Limb (tissue), 2 donors: Measurements from ENCODE around the gene RPS6KB2.
A peak's percentile ranks its signal among the peaks of the same experiment; 100 is the strongest.

Experiments
- DNase-seq, 2 donors: peaks; one replicate each; pipeline ENCODE4 v3.0.0-alpha.2; 2016; ENCODE audit errors: extremely low spot score in 2 of 2

Gene RPS6KB2

DNA sequence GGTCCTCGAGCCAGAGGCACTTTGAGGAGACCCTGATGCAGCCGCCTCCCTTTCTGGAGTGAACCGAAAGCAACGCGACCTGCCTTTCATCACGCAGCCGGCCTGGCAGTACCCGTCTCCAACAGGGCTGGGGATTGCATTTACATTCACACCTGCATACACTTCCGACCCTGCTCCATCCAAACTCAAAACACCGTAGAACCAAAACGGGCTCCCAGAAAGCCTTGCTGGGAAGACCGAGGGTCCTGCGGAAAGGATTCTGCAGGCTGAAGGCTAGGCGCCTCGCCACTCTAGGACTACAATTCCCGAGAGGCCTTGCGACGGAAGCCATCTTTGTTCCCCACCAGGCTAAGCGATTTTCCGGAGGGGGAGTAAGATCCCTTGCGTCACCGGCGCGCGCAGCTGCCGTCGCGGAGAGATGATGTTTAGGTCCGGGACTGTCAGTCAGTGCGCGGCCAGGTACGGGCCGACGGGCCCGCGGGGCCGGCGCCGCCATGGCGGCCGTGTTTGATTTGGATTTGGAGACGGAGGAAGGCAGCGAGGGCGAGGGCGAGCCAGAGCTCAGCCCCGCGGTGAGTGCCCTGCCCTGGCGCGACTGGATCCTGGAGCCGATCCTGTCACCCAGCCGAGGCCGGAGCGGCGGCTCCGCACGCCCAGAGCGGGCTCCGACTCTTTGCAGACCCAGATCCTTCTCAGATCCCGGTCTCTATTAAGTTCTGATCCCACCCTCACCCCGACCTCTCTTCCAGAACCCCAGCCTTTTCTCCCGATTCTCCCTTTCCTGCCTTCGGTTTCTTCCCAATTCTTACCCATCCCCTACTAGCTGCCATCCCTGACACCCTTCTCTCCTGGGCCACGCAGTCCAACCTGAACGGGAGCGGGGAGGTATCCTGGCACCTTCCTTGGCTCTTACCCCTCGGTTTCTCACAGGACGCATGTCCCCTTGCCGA lies at the start of gene RPS6KB2:
Gene RPS6KB2, plus strand, starts transcription at position 443 of the 950 bp plus-strand sequence. Its CDS starts 52 bp downstream, at position 495.
- DNase-seq, result peak; percentile 97 to 100

DNA sequence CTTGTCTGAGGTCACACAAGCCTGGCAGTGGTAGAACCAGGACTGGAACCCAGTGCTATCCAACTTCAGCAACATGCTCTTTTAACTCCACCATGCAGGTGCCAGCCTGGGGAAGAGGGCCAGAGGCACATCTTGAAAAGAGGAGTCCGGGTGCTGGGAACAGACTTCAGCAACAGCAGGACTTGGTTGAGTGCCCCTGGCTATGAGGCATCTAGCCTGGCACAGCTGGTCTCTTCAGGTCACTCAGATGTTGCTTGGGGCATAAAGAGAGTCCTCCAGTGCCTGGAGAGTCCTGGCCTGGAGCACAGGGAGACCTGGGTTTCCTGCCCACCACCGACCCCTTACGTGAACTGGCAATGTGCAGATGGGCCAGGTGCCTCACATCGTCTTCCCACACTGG lies 49.8 kb upstream of the RPS6KB2 start:
- no peak for DNase-seq

DNA sequence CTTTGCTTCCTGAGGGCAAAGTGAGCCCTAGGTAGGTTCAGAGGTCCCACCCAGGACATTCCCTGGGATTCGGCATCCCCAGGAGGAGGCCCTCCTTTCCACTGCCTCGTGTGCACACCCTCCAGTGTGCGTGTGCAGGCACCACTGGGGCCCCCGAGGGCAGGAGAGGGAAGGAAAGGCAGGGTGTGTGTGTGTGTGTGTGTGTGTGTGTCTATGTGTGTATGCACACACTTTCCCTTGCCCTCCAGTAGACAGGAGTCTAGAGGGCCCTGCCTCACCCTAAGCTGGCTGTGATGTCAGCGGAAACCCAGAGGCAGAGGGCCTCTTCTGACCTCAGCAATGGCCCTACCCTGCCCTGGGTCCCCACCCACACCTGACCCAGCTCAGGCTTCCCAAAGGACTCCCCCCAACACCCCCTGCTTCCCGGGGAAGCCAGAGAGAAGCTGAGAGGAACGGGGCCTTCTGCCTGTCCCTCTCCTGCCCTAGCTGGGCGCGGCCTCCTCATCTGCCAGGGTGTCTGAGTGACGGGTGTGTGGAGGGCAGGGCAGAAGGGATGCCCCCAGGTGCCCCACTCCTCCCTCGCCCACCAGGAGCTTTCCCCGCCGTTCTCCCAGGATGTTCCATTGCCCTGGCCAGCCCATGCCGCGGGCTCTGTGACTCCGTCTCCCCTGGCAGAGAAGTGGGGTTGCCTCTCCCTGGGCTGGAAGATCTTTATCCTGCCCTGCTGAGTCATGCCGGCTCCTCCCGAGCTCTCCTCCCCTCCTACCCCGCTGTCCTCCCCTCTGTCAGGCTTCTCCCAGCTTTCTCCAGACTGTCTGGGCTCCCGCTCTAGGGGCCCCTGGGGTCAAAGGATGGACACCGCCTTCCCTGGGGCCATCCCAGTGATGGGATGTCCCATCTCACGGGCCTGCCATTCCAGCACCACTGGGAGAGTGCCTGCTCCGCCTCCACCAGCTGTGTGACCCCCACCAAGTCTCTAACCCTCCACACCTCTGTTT lies 48.9 kb upstream of the RPS6KB2 start:
- peak in 1 of 2 donors; percentile 25 for DNase-seq

DNA sequence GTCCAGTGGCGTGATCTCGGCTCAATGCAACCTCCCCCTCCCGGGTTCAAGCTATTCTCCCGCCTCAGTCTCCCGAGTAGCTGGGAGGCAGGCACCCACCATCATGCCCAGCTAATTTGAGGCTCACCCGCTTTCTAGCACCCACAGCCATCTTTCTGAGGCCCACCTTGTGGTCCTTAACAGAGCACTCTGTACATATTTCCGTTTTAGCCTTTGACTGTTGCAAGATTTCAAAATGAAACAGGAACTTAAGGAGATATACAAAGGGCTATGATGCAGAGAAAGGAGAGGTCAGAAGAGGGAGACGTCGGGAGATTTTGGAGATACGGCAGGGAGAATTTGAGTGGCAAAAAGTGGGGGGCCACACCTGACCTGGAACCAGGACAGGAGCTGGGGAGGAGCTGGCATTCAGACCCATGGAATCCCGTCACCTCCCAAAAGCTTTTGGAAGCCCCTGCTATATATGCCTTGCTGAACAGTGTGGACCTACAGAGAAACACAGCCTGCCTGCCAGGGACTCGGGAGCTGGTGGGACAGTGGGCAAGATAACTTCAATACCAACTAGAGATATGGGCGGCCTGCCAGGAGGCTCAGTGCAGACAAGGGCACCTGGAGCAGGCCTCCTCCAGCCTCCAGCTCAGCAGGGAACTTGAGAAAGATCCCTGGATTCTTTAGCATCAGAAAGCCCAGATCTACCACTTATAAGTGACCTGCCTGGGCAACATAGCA lies 46.9 kb upstream of the RPS6KB2 start:
- no peak for DNase-seq

DNA sequence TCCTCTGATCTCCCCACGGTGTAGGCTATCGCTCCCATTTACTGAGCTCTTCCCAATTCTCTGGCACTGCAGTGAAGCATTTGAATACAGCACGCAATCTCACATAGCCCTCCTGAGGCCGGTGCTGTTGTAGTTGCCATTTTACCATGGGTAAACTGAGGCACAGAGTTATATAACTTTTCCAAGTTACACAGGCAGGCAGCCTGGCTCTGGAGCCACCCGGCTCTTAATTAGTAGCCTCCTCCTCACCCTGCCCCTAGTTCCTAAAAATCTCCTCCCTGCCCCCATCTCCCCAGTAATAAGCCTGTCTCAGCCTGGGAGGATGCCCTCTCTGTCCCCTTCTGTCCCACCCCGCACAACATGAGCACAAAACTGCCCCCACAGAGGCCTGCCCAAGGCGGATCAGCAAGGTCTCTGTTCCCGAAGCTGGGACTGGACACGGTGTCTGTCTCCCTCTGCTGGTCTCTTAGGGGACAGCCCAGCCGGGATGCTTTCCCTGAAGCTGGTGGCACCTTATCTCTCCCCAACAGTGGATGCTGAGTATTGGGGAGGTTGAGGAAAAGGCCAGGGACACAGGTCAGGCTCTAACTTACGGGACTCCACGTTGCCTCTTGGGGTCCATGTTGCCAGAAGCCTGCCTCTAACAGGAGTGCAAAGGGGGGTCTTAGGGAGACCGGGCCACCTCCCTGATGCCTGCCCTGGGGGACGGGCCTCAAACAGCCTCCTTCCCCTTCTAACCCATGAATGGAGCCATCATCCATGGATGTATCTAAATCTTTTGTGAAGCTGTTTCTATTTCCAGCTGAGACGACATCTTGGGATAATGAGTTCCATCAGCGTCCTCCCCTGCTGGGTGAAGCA lies 45.8 kb upstream of the RPS6KB2 start:
- peak; percentile 74 to 87 for DNase-seq

DNA sequence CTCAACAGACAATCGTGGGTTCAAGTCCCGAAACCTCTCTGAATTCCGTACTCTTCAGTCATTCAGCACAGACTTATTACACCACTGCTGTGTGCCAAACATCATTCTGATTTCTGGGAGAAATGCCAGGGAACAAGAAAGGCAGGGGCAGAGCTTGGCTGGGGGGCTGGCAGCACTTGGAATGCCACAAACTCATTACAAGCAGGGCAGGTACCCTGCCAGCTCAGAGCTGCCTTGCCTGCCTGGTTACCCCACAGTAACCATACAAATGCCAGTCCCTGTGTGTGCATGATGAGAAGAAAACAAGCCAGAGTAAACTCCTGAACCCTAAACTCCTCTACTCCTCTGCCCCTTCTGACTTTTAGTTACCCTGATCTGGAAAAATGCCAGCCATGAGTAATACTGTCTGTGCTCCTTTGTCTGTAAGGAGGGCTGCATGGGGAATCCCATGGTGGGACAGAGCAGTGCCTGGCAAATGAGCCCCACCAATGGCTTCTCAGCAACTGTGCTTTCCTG lies 43.4 kb upstream of the RPS6KB2 start:
- no peak for DNase-seq

DNA sequence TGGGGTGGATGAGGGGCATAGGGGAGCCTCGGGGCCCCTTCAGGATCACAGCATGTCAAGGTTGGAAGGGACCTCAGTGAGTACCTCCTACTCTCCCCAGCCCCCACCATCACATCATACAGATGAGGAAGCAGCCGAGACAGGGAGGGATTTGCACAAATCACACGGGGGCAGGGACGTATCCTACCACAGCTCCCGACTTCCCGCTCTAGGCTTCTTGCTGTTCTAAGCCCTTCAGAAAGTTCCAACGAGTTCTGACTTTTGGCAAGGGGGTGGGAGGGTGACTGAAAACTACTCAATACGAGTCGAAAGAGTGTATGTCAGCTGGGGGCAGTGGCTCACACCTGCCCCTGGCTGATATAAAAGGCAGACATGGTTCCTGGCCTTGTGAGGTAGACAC lies 41.2 kb upstream of the RPS6KB2 start:
- DNase-seq, result no peak

DNA sequence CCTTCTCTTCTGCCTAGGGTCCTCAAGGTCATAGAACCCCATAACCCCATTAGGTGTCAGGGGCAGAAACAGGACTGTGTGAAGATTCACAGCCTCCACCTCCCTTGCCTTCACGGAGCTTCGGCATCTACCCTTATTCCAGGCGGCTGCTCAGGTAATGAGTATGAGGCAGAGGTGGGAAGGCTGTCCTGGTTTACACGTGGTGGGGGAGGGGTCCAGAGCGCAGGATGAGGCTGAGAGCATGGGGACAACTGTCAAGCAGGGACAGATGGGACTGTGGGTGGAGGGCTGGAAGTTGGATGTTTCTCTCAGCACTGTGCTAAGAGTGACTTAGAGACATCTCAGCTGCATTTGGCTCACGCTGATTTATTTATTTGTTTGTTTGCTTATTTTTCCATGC lies 40.8 kb upstream of the RPS6KB2 start:
- no peak for DNase-seq

DNA sequence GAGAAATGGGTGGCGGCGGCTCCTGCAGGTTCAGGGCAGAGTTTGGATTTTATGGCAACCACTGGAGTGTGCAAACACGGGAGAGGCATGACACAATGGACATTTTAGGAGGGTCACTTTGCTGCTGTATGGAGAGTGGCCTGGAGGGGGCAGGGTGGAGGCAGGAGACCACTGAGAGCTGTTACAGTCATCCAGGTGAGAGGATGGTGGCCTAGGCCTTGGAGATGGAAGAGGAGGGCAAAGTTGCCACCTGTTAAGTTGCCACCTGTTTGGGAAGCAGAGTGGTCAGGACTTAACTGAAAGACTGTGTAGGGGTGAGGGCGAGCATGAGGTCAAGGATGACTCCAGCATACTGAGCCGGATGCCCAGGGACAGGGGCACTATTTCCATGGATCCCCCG lies 38.8 kb upstream of the RPS6KB2 start:
- DNase-seq, result no peak

DNA sequence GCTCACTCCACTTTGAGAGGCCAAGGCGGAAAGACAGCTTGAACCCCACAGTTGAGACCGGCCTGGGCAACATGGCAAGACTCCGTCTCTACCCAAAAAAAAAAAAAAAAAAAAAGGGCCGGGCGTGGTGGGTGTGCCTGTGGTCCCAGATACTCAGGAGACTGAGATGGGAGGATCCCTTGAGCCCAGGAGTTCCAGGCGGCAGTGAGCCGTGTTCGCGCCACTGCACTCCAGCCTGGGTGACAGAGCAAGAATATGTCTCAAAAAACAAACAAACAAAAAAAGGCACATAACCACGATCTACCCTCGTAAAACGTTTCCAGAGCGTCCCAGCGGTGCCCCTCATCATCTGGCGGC lies 37.4 kb upstream of the RPS6KB2 start:
- DNase-seq, result no peak

DNA sequence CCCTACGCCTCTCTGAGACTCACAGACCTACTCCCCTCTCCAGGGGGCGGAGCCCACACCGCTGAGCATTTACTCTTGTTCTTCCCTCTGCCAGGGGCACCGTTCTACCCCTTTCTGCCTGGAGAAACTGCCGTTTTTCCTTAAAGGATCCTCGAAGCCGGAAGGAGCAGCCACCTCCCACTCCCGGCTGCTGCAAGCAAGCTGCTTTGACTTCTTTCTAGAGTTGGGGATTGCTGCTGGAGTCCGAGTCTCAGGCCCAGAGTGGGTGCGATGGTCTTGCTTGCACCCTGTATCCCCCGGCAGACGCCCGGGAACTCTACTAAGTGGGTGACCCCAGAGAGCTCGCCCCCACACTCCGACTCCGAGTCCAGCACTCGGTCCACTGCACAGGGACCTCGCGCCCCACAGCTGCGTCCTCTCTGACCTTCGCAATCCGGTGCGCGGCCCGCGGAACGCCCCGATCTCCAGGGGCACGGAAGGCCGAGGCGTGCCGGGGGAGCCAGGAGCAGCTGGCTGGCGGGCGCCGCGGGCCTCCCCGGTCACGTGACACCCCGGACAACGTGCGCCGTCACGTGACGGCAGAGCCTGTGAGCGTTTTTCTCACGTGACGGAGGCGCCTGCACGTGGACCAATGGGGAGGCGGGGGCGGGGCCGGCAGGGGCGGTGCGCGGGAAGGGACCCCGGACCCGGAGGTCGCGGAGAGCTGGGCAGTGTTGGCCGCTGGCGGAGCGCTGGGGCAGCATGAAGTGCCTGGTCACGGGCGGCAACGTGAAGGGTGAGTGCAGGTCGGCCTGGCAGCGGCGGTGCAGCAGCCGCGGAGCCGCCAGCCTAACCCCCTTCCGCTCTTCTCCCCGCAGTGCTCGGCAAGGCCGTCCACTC lies 36.8 kb upstream of the RPS6KB2 start, which contains the start of gene RAD9A:
Gene RAD9A, plus strand, starts transcription at position 683 of the 879 bp plus-strand sequence. Its CDS starts 59 bp downstream, at position 742.
- DNase-seq, result peak; percentile 95 to 96

DNA sequence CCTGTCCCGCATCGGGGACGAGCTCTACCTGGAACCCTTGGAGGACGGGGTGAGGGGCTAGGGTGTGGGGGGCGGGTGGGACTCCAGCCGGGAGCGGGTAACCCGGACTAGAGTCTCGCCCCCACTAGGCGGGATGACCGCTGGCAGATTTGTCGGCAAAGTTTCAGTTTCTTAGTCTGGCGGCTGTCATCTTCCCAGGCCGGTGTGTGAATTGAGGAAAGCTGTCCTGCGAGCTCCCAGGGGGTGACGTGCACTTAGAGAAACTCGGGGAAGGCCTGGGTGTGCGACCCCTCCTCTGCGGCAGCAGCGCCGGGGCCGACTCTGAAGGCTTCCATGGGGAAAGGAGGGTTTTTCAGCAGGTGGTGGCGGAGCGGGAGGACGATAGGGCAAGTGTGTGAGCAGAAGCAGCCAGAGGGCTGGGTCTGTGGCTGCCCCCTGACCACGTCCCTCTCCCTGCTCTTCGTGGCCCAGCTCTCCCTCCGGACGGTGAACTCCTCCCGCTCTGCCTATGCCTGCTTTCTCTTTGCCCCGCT lies 36.0 kb upstream of the RPS6KB2 start:
- DNase-seq, result no peak

DNA sequence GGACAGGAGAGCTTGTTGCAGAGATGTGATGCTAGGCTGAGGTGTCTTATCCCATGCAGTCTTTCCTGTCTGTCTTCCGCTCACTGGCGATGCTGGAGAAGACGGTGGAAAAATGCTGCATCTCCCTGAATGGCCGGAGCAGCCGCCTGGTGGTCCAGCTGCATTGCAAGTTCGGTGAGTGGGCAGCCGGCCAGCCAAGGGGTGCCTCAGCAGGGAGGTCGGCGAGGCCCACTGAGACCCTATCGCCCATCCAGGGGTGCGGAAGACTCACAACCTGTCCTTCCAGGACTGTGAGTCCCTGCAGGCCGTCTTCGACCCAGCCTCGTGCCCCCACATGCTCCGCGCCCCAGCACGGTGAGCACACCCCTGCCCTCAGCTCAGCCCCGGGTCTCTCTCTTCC lies 34.9 kb upstream of the RPS6KB2 start:
- no peak for DNase-seq

DNA sequence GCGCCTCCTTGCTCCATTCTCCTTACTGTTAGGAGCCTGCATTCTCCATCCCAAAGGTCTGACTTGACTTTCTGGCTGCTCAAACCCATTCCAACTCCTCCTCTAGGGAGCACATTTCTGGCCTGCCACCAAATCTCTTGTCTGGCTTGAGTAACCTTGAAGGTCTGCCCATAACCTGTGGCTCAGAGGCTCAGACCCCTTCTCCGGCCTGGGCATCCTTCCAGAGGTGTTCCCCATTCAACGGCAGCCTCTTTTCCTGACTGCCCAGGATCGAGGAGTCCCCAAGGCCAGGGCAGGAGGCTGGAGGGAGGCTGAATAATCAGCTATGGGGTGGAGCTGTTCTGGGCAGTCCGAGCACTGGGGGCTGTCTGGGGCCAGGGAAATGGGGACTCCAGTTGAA lies 34.3 kb upstream of the RPS6KB2 start:
- no peak for DNase-seq

DNA sequence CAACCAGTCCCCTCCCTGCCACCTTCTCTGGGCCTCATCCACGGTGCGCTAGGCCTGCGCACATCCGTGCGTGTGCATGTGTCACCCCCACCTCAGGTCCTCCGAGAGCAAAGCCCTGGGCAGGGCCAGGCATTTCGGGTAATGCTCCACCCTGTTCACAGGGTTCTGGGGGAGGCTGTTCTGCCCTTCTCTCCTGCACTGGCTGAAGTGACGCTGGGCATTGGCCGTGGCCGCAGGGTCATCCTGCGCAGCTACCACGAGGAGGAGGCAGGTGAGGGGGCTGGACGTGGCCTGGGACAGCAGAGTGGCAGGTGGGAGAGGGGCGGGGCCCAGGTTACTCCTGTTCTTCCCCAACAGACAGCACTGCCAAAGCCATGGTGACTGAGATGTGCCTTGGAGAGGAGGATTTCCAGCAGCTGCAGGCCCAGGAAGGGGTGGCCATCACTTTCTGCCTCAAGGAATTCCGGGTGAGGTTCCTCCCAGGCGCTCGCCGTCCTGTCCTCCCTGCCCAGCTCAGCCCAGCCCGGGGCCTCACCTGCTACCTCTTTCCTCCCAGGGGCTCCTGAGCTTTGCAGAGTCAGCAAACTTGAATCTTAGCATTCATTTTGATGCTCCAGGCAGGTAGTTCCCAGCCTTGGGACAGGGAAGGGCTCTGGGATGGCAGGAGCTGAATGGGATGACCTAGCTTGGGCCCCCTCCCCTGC lies 32.6 kb upstream of the RPS6KB2 start:
- DNase-seq, result no peak

DNA sequence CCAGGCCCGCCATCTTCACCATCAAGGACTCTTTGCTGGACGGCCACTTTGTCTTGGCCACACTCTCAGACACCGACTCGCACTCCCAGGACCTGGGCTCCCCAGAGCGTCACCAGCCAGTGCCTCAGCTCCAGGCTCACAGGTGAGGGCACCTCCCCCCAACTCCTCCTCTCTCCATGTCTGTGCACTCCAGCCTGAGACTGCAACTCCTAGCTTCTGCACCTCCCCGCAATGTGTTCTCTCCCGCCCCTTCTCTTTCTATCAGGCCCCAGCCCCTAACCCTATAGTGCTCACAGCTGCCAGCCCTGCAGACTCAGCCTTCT lies 32.1 kb upstream of the RPS6KB2 start:
- no peak for DNase-seq

DNA sequence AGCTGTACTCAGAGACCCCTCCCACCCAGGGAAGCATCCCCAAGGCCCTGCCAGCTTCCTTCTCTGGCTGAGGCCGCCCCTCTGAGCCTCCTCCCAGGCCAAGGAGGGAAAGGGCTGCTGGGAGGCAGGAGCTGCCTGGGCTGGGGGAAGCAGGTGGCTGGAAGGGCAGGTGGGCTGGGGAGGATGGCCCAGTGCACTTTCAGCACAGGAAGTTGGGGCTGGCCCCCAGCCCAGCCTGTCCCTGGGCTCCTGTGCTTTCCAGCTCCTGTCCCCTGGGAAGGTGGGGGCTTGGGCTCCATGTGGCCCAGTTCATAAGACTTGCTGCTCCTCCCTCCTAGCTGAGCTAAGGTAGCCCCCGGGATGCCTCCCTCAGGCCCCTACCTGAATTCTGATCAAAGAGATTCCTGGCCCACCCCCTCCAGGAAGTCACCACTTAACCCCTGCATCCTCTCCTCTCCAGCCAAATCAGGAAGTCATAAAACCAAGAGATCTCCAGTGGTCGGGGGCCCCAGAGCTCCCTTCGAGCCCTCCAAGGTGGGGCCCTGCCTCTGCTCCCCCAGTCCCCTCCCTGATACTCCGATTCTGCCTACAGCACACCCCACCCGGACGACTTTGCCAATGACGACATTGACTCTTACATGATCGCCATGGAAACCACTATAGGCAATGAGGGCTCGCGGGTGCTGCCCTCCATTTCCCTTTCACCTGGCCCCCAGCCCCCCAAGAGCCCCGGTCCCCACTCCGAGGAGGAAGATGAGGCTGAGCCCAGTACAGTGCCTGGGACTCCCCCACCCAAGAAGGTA lies 31.5 kb upstream of the RPS6KB2 start:
- no peak for DNase-seq

DNA sequence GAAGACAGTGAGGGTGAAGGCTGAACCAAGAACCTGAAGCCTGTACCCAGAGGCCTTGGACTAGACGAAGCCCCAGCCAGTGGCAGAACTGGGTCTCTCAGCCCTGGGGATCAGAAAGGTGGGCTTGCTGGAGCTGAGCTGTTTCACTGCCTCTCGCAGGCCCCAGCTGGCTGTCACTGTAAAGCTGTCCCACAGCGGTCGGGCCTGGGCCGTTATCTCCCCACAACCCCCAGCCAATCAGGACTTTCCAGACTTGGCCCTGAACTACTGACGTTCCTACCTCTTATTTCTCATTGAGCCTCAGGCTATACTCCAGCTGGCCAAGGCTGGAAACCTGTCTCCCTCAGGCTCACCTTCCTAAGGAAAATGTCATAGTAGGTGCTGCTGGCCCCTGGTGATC lies 30.8 kb upstream of the RPS6KB2 start:
- DNase-seq, result no peak
